HG02870 (cell line): ENCODE results near the gene ZBTB42.

Source experiments
- ATAC-seq: cut with Tn5 transposase; IDR thresholded peaks from one replicate; pipeline ENCODE4 v1.9.1; 2021; ENCODE audit warnings: mild to moderate bottlenecking, moderate library complexity; ENCODE audit not compliant: unreplicated experiment

ZBTB42 gene

GRCh38 chr14:104782086-104782807, 18.7 kb upstream of the ZBTB42 start:
- no peak for ATAC-seq

GRCh38 chr14:104782808-104783139, 18.1 kb upstream of the ZBTB42 start:
- ATAC-seq, result no peak

GRCh38 chr14:104783484-104784217, 17.2 kb upstream of the ZBTB42 start:
- ATAC-seq, result no peak

GRCh38 chr14:104784218-104784568, 16.7 kb upstream of the ZBTB42 start:
- no peak for ATAC-seq

- ATAC-seq, result no peak
These were observed 15.8 kb upstream of the ZBTB42 start for GRCh38 chr14:104784846-104785707.

- ATAC-seq, result no peak
These were observed 15.2 kb upstream of the ZBTB42 start for GRCh38 chr14:104785708-104786080.

GRCh38 chr14:104786091-104786586, 14.8 kb upstream of the ZBTB42 start:
- ATAC-seq, result no peak

- no peak for ATAC-seq
These were observed 13.9 kb upstream of the ZBTB42 start for GRCh38 chr14:104786726-104787675.

- no peak for ATAC-seq
These were observed 13.2 kb upstream of the ZBTB42 start for GRCh38 chr14:104787736-104788135.

GRCh38 chr14:104788161-104788818, 12.6 kb upstream of the ZBTB42 start:
- no peak for ATAC-seq

GRCh38 chr14:104788873-104789663, 11.8 kb upstream of the ZBTB42 start:
- ATAC-seq, result no peak

- no peak for ATAC-seq
These were observed 10.9 kb upstream of the ZBTB42 start for GRCh38 chr14:104789752-104790743.

GRCh38 chr14:104791425-104791824, 9.5 kb upstream of the ZBTB42 start:
- no peak for ATAC-seq

- no peak for ATAC-seq
These were observed 8.6 kb upstream of the ZBTB42 start for GRCh38 chr14:104792101-104792884.

- ATAC-seq, result no peak
These were observed 7.8 kb upstream of the ZBTB42 start for GRCh38 chr14:104792945-104793702.

GRCh38 chr14:104793703-104793959, 7.3 kb upstream of the ZBTB42 start:
- no peak for ATAC-seq

GRCh38 chr14:104794099-104794498, 6.8 kb upstream of the ZBTB42 start:
- no peak for ATAC-seq
